GM19324 (cell line): ENCODE data around the gene CACFD1.

Experiments used
- ATAC-seq: cut with Tn5 transposase; IDR thresholded peaks from one replicate; pipeline ENCODE4 v1.9.1; 2021; ENCODE audit warnings: mild to moderate bottlenecking, moderate library complexity; ENCODE audit not compliant: unreplicated experiment, low FRiP score

Gene CACFD1

DNA sequence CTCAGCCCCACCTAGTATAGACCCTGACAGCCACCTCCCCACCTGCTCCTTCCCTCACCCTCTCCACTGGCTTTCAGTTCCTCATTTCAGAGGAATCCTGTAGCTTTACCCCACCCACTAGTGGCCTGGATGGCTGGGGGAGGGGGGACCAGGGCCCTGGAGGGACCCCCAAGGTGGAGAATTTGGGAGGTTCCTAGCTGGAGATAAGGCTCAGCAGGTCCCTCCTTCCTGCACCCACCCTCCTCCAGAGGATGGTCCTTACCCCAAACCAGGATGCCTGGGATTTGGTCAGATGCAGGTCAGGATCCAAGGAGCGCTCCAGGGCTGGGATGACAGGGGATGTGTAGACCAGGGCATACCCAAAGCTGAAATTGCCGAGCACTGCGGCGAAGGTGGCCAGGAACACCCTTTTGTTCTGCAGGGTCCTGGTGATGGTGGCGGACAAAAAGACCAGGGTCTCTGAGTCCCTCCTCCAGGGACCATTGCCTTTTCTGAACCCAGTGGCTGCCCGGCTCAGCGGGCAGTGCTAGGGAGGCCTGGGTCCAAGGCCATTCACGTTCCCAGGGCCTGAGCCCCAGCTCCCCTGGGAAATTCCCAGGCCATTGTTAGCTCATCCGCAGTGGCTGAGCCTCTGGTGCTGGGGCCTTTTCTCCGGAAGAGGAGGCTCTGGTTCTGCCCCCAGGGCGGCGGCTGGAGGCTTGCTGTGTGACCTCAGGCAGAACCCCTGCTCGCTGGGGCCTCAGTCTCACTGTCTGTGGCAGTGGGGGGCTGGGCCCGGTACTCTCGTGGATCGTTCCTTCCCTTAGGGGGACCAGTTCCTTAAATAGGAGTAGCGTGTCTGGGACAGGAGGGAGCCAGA lies 18.4 kb downstream of the CACFD1 start:
- peak; percentile 22 for ATAC-seq

- peak; percentile 88 for ATAC-seq
Observed at GRCh38 chr9:133478851-133479711, 19.3 kb downstream of the CACFD1 start, which contains the start of gene SLC2A6. SLC2A6 (minus strand) TSS chr9:133479099; CDS start chr9:133479059, 40 bp downstream.

- no peak for ATAC-seq
Observed at GRCh38 chr9:133483611-133484010, 23.8 kb downstream of the CACFD1 start.

DNA sequence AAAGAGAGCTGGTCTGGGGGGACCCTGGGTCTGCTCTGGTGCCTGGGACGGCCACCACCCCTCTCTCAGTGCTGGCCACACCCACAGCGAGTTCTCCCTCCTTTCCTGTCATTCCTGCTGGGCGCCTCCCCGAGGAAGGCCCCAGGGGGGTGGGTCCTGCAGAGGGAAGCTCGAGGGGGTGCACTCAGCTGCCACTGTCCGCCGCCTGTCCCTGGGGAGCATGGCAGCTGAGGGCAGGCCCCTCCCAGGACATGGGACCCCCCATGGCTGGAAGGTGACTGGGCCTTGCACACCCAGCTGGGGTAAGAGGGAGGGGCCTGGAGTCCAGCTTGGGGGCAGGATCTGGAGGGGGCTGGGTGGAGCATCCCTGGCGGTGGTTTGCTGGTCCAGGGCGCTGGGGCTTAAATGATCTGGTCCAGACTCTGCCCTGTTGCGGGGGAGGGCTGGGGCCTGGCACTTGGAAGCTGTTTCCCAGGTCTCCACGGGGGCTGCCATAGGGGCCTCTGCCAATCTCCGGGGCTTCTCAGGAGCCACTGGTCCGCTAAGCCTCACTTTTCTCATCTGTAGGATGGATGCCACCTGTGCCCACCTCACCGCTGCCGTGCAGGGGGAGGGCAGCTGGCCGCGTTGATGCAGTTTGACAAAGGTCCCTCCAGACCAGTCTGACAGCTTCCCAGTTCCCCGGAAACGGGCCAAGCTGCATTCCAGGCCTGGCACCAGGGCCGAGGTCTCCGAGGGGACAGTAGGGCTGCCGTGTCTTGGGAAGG lies 25.1 kb downstream of the CACFD1 start:
- ATAC-seq, result no peak

DNA sequence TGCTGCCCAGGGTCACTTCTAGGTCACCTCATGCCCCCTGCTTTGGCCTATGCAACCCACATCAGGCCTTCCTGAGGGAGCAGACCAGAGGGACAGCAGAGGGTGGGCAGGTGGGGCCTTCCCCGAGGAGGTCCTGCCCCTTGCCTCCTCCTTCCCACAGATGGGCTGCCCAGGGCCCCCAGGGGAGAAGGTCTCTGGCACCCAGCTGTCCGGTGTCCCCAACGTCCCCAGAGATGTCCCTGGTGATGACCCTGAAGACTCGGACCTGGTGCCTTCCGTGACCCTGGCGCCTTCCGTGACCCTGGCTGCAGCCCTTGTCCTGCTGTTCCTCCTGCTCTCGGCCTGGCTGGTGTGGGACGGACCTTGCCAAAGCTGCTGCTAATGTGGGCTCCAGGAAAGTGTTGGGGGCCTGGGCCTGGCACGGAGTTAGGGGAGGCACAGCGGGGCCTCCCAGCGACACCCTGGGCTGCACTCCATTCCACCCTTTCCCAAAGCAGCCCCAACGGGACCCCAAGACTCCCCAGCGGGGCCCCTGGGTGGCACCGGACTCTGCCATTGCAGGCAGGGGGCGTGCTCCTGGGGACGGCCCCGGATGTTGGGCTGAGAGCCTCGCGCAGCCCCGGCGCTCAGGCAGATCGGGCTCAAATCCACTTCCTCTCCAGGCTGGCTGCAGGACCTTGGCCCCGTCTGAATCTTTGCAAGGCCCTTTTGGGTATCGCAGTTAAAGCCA lies 25.9 kb downstream of the CACFD1 start:
- no peak for ATAC-seq

- no peak for ATAC-seq
Observed at GRCh38 chr9:133487331-133487725, 27.6 kb downstream of the CACFD1 start.

DNA sequence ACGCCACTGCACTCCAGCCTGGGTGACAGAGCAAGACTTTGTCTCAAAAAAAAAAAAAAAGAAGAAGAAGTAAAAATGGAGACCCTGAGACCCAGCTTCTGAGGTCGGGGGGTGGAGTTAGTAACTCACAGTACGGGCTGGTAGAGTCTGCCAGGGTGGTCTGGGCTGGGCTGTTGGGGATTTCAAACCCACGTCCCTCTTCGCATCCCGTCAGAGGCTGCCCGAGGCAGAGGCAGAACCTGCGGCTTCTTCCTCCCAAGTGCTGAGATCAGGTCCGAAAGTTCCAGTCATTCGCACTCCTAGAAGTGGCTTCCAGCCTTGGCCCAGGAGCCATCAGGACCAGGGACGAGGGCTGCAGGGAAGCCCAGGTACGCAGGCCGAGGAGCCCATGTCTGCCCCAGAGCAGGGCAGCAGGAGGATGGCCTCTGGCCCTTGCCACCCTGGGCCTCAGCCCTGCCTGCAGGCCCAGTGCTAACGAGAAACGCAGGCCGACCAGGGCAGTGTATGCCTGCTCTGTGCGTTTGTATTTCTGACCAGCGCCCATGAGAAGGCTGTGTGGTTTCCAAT lies 29.0 kb downstream of the CACFD1 start:
- ATAC-seq, result no peak

- no peak for ATAC-seq
Observed at GRCh38 chr9:133489253-133490190, 29.7 kb downstream of the CACFD1 start.

DNA sequence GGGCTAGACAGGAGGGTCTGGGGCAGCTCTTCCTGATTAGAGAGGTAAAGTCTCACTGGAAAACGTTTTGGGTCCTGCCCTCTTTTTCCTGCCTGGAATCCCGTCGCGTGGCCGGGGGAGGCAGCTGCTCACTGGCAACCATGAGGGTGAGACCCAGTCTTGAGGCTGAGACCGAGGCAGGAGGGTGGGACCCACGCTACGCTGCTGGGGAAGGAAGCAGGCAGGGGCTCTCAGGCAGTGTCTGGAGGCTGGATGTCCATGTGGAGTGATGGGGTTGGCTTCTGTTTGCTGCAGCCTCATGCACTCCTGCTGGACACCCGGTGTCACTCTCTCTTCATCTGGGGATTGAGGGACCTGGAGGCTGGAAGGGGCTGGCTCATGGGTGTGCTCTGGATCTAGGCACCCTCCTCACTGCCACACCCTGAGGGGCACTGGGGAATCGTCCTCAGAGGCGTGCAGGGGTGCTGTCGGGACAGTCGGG lies 30.5 kb downstream of the CACFD1 start:
- no peak for ATAC-seq

GRCh38 chr9:133490865-133491655 lies 31.3 kb downstream of the CACFD1 start:
- no peak for ATAC-seq

DNA sequence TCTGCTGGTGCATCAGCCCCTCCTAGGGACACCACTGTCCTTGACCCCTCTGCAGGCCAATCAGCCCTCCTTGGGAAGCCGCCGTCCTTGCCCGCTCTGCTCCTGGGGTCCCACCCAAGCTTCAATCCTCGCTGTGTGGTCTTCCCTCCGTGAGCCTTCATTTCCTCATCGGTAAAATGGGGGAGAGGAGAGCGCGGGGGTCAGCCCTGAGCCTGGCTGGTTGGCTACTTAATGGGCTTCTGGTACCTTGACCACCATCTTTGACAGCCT lies 31.8 kb downstream of the CACFD1 start:
- ATAC-seq, result no peak

GRCh38 chr9:133492061-133493021 lies 32.6 kb downstream of the CACFD1 start:
- no peak for ATAC-seq

GRCh38 chr9:133493428-133493827 lies 33.6 kb downstream of the CACFD1 start:
- ATAC-seq, result no peak

GRCh38 chr9:133493845-133494540 lies 34.2 kb downstream of the CACFD1 start:
- ATAC-seq, result no peak

GRCh38 chr9:133494636-133495326 lies 35.0 kb downstream of the CACFD1 start:
- ATAC-seq, result no peak
